GM19397 (cell line): Measurements from ENCODE around the gene ATRNL1.
"Not testable (repeated sequence)": the region's sequence is repeated elsewhere in the genome, so short reads cannot be mapped to it uniquely, and the experiment has no call there.

ENCODE experiments used
- ATAC-seq: cut with Tn5 transposase; IDR thresholded peaks from one replicate; pipeline ENCODE4 v1.9.1; 2021; ENCODE audit warnings: mild to moderate bottlenecking, moderate library complexity; ENCODE audit not compliant: unreplicated experiment

The ATRNL1 gene

GRCh38 chr10:115084277-115084850 lies 8.8 kb upstream of the ATRNL1 start:
- no peak for ATAC-seq

DNA sequence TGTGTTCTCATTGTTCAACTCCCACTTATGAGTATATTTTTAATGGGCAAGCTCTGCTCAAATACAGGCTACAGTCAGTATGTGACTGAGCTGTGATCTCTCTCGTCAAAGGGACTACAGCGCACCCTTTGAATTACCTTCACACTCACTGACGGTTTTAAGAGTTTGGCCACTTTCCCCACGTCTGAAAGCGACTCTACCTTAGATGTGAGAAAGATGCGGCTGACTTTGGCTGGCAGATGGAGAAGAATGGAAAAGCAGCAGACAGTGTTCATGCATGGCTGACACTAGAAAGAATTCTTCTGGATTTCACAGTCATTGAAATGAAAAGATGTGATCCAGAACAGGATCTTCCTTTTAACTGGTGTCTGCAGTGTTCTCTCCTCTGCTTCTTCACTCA lies 2.0 kb upstream of the ATRNL1 start:
- ATAC-seq, result no peak

DNA sequence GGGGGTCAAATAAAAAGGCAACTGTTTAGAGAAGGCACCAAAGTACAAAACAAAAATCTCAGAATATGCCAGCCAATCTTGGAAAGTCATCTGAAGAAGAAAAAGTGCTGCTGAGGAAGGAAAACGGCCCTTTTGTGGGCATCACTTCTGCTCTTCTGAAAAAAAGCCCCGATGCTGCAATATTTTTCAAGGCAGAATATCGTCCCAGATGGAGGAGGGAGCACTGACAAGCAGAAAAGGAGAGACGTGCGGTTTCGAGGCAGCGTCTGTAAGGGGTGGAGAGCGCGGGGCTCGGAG lies 959 bp upstream of the ATRNL1 start:
- ATAC-seq, result no peak

- ATAC-seq, result peak; percentile 75
These were observed 445 bp upstream of the ATRNL1 start for GRCh38 chr10:115092555-115093285.

DNA sequence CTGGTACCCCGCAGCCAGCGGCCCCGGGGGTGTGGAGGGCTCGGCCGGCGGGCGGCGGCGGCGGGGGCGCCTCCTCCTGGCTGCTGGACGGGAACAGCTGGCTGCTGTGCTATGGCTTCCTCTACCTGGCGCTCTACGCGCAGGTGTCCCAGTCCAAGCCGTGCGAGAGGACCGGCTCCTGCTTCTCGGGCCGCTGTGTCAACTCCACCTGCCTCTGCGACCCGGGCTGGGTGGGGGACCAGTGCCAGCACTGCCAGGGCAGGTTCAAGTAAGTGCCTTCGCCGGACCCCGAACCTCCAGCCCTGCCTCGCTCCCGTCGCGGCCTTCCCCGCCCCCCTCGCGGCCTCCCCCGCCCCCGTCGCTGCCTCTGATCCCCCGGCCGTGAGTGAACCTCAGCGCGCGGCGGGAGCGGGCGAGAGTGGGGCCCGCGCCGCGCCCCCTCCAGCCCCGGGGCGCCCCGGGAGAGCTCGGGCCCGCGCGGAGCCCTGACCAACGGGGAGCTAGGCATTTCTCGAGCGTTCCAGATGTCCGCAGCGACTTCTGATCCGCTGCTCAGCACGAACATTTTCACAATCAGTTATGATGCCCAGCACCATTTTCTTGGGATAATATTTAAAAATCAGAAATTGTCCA lies 727 bp downstream of the ATRNL1 start:
- ATAC-seq, result peak; percentile 51

- ATAC-seq, result no peak
These were observed 1.4 kb downstream of the ATRNL1 start for GRCh38 chr10:115094416-115095140.

GRCh38 chr10:115095758-115096157 lies 2.6 kb downstream of the ATRNL1 start:
- no peak for ATAC-seq

GRCh38 chr10:115103700-115104099 lies 10.5 kb downstream of the ATRNL1 start:
- no peak for ATAC-seq

- not testable (repeated sequence) for ATAC-seq
These were observed 12.2 kb downstream of the ATRNL1 start for GRCh38 chr10:115105411-115105810.

- no peak for ATAC-seq
These were observed 14.7 kb downstream of the ATRNL1 start for GRCh38 chr10:115107830-115108229.

DNA sequence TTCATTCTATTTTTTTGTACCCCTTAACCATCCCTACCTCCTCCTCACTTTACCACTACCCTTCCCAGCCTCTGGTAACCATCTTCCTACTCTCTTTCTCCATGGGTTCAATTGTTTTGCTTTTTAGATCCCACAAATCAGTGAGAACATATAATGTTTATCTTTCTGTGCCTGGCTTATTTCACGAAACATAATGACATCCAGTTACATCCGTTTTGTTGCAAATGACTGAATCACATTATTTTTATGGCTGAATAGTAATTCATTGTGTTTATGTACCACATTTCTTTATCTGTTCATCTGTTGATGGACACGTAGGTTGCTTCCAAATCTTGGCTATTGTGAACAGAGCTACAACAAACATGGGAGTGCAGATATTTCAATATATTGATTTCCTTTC lies 24.1 kb downstream of the ATRNL1 start:
- no peak for ATAC-seq

- ATAC-seq, result no peak
These were observed 25.2 kb downstream of the ATRNL1 start for GRCh38 chr10:115118346-115118745.

DNA sequence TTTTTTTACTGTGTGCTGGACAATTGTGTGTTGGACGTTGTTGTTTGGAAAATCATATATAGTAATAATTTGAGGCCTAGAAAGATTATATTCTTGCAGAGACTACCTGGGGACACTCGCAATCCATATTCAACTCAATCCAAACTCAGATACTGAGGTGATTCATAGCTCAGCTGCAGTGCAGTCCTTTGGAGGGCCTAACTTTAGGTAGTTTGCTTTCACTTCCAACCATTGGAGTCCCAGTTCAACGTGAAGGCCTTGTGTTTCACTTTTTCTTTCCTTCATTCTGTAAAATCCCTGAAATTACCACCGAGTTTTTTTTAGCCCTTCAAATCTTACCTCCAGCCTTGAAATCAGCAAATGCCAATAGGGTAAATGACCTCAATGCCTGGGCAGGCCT lies 32.3 kb downstream of the ATRNL1 start:
- ATAC-seq, result no peak

- no peak for ATAC-seq
These were observed 36.6 kb downstream of the ATRNL1 start for GRCh38 chr10:115129752-115130151.

DNA sequence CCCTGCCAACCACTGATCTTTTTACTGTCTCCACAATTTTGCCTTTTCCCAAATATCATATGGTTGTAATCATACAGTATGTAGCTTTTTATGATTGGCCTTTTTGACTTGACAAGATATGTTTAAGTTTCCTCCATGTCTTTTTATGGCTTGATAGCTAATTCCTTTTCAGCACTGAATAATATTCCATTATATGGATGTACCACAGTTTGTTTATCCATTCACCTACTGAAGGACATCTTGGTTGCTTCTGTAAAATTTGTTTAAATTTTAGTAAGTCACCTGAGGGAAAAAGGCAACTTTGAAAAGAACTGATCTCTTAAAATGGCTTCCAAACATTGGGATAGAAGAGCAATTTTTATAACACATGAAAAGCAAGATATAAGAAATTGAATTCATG lies 43.5 kb downstream of the ATRNL1 start:
- ATAC-seq, result no peak

- no peak for ATAC-seq
These were observed 48.1 kb downstream of the ATRNL1 start for GRCh38 chr10:115141254-115141653.

- ATAC-seq, result no peak
These were observed 64.2 kb downstream of the ATRNL1 start for GRCh38 chr10:115157357-115157756.

DNA sequence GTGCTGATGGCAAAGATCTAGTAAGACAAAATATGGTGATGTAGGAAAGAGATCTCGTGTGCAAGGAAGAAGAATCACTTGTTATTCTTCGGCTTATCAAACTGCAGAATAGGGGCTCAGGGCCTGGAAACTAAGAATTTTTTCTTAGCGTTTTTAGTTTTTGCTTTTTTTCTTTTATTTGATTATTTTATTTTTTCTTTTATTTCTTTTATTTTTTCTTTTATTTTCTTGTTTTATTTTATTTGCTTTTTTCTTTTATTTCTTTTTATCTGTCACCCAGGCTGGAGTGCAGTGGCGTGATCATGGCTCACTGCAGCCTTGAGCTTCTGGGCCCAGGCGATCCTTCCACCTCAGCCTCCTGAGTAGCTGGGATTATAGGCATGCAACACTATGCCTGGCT lies 70.0 kb downstream of the ATRNL1 start:
- ATAC-seq, result no peak

DNA sequence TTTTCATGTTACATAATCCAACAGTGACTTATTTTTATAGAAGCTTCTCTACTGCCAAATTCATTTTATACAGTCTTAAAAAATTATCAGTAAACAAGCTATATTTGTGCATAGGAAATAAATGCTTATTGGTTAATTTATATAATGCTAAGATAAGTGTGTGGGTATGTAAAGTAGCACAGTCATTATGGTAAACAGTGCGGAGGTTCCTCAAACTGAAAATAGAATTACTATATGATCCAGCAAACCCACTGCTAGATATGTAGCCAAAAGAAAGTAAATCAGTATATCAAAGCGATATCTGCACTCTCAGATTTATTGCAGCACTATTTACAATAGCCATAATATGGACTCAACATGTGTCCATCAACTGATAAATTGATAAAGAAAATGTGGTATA lies 71.1 kb downstream of the ATRNL1 start:
- no peak for ATAC-seq

DNA sequence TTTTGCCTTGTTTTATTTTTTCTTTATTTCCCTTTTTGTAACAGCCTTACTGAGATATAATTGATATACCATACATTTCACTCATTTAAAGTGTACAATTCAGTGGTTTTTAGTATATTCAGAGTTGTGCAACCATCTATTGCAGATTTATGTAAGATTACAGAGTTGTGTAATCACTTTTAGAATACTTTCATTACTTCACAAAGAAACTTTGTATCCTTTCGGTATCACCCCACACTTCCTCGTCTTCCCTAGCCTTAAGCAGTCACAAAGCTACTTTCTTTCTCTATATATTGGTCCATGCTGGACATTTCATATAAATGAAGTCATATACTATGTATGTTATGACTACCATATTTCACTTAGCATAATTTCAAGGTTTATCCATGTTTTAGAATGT lies 74.6 kb downstream of the ATRNL1 start:
- ATAC-seq, result no peak

- ATAC-seq, result no peak
These were observed 78.3 kb downstream of the ATRNL1 start for GRCh38 chr10:115171392-115171960.
